ENCODE measurements around the gene PPAN. TPM values are rescaled to one million over a fixed set of nuclear protein-coding genes. Genes with fewer than 3 reads are reported as not detected.

The PPAN gene
- polyA plus RNA-seq, 1 donor (not counting 4 experiments of a cell fraction or from before 2014, with no cell fraction given) = 32.3 TPM

DNA sequence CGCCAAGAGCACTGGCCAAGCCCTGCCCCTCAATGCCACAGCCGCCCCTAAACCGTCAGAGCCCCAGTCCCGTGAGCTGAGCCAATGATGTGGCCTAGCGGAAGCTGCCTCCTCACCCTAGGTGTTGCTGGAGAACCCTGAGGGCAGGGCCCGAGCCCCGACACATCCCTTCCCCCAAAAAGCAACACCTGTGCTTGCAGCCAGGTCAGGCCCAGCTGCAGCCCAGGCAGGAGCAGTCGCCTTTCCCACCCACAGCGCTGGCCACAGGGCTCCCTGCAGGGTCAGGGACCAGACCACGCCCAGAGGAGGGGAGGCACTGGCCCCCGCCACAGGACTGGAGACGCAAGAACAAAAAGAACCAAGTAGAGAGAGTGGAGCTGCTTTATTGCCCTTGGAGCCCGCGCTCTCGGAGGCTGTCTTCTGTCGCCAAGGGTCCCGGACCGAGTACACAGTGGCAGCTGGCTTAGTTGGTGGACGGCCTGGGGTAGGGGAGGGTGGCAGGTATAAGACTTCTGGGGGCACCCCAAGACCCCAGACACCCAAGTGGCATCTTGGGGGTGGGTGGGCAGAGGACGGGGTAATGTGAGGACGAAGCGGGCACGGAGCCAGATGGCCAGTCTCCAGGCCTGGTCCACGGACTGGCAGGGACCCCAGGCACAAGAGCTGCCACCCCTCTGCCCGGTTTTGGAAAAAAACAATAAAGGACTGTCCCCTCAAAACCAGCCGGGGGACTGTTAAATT, 8.7 kb downstream of the PPAN start:
- Histone ChIP-seq H3K9ac (ENCODE audit: control insufficient read depth, extremely low read depth, insufficient read depth, low read length) (no peak overlapping the region), H3K36me3 (ENCODE audit: control insufficient read depth in 2 of 2, extremely low read depth in 1 of 2, insufficient read depth in 2 of 2, low read length in 2 of 2) (peaks cover 28 to 46% of the 10 kb centered on the region in 2 experiments), H3K4me1 (ENCODE audit: control insufficient read depth, extremely low read depth, insufficient read depth, low read length) (peaks cover 8% of the 10 kb centered on the region), H3K9me1 (ENCODE audit: control insufficient read depth, extremely low read depth, insufficient read depth, low read length) (no peaks in the 10 kb centered on the region), H2AFZ (ENCODE audit: control insufficient read depth, low read length) (no peak overlapping the region), H3K4me3 (ENCODE audit: control insufficient read depth in 2 of 3, extremely low read depth in 1 of 3, insufficient read depth in 2 of 3, low read depth in 1 of 3, low read length in 3 of 3) (no peak overlapping the region), H3K4me2 (ENCODE audit: control insufficient read depth, extremely low read depth, insufficient read depth, low read depth, low read length) (no peak overlapping the region), H3K9me3 (ENCODE audit: control insufficient read depth, low read depth, low read length) (no peaks in the 10 kb centered on the region), H4K20me1 (ENCODE audit: control insufficient read depth, extremely low read depth, insufficient read depth, low read length) (peaks cover 13% of the 10 kb centered on the region), H3K27ac (ENCODE audit: control insufficient read depth, insufficient read depth, low read length) (no peak overlapping the region), H3K27me3 (ENCODE audit: control insufficient read depth, extremely low read depth, insufficient read depth, low read length) (no peaks in the 10 kb centered on the region), H3K79me2 (ENCODE audit: control insufficient read depth, insufficient read depth, low read length) (peaks cover 32% of the 10 kb centered on the region)
- DNase-seq (ENCODE audit: low read depth, low spot score) (no peak), FAIRE-seq (no peak)
- TF ChIP-seq CTCF (optimal IDR thresholded peaks at IDR 0.05 in 1 of 3, IDR thresholded peaks at IDR 0.05 in 1 of 3, conservative IDR thresholded peaks at IDR 0.05 in 1 of 3; ENCODE audit: extremely low read depth in 1 of 3, insufficient read depth in 2 of 3, low read length in 3 of 3) = no peak
- TF ChIP-seq EZH2 (IDR thresholded peaks at IDR 0.05; ENCODE audit: low read length) = no peak
- dilution Hi-C loops (cut with MboI; ENCODE audit: extremely low pct_ligation_motif_present, low sequenced_read_pairs) = no loop called here

GRCh38 chr19:10115392-10116084, 9.4 kb downstream of the PPAN start:
- Histone ChIP-seq H3K36me3 (ENCODE audit: control insufficient read depth in 2 of 2, extremely low read depth in 1 of 2, insufficient read depth in 2 of 2, low read length in 2 of 2) (peaks cover 28 to 41% of the 10 kb centered on the region in 2 experiments), H3K9me1 (ENCODE audit: control insufficient read depth, extremely low read depth, insufficient read depth, low read length) (no peaks in the 10 kb centered on the region), H3K4me3 (ENCODE audit: control insufficient read depth in 2 of 3, extremely low read depth in 1 of 3, insufficient read depth in 2 of 3, low read depth in 1 of 3, low read length in 3 of 3) (no peak overlapping the region), H3K79me2 (ENCODE audit: control insufficient read depth, insufficient read depth, low read length) (peaks cover 28% of the 10 kb centered on the region), H2AFZ (ENCODE audit: control insufficient read depth, low read length) (no peak overlapping the region), H3K4me2 (ENCODE audit: control insufficient read depth, extremely low read depth, insufficient read depth, low read depth, low read length) (no peak overlapping the region), H3K4me1 (ENCODE audit: control insufficient read depth, extremely low read depth, insufficient read depth, low read length) (peaks cover 12% of the 10 kb centered on the region), H4K20me1 (ENCODE audit: control insufficient read depth, extremely low read depth, insufficient read depth, low read length) (peaks cover 13% of the 10 kb centered on the region), H3K9me3 (ENCODE audit: control insufficient read depth, low read depth, low read length) (no peaks in the 10 kb centered on the region), H3K27ac (ENCODE audit: control insufficient read depth, insufficient read depth, low read length) (no peak overlapping the region), H3K9ac (ENCODE audit: control insufficient read depth, extremely low read depth, insufficient read depth, low read length) (no peak overlapping the region), H3K27me3 (ENCODE audit: control insufficient read depth, extremely low read depth, insufficient read depth, low read length) (no peaks in the 10 kb centered on the region)
- no peak for DNase-seq (ENCODE audit: low read depth, low spot score)
- TF ChIP-seq CTCF (optimal IDR thresholded peaks at IDR 0.05 in 1 of 3, IDR thresholded peaks at IDR 0.05 in 1 of 3, conservative IDR thresholded peaks at IDR 0.05 in 1 of 3; ENCODE audit: extremely low read depth in 1 of 3, insufficient read depth in 2 of 3, low read length in 3 of 3) = no peak
- TF ChIP-seq EZH2 (IDR thresholded peaks at IDR 0.05; ENCODE audit: low read length) = no peak
- dilution Hi-C loops (cut with MboI; ENCODE audit: extremely low pct_ligation_motif_present, low sequenced_read_pairs) = no loop called here
- FAIRE-seq = no peak
